Measurements from ENCODE around the gene ALOX5.

DNA sequence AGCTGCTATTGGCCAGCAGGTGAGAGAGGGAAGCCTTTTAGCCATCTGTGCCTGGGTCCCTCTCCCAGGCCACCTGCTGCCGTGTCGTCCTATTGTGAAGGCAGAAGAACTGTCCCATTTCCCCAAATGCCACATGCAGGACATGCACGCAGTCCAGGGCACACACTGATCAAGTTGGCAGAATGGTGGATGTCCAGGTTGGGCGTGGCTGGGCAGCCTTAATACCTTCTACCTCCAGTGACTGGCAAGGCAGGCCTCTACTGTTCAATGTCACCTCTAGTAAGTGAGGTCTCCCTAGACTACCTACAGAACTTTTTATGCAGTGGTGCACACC lies 37.6 kb downstream of the ALOX5 start:
- TF ChIP-seq, protein P1, sequence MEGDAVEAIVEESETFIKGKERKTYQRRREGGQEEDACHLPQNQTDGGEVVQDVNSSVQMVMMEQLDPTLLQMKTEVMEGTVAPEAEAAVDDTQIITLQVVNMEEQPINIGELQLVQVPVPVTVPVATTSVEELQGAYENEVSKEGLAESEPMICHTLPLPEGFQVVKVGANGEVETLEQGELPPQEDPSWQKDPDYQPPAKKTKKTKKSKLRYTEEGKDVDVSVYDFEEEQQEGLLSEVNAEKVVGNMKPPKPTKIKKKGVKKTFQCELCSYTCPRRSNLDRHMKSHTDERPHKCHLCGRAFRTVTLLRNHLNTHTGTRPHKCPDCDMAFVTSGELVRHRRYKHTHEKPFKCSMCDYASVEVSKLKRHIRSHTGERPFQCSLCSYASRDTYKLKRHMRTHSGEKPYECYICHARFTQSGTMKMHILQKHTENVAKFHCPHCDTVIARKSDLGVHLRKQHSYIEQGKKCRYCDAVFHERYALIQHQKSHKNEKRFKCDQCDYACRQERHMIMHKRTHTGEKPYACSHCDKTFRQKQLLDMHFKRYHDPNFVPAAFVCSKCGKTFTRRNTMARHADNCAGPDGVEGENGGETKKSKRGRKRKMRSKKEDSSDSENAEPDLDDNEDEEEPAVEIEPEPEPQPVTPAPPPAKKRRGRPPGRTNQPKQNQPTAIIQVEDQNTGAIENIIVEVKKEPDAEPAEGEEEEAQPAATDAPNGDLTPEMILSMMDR (conservative IDR thresholded peaks at IDR 0.05; ENCODE audit: low read depth in 2 of 2) = no peak
- TF ChIP-seq, protein P2, sequence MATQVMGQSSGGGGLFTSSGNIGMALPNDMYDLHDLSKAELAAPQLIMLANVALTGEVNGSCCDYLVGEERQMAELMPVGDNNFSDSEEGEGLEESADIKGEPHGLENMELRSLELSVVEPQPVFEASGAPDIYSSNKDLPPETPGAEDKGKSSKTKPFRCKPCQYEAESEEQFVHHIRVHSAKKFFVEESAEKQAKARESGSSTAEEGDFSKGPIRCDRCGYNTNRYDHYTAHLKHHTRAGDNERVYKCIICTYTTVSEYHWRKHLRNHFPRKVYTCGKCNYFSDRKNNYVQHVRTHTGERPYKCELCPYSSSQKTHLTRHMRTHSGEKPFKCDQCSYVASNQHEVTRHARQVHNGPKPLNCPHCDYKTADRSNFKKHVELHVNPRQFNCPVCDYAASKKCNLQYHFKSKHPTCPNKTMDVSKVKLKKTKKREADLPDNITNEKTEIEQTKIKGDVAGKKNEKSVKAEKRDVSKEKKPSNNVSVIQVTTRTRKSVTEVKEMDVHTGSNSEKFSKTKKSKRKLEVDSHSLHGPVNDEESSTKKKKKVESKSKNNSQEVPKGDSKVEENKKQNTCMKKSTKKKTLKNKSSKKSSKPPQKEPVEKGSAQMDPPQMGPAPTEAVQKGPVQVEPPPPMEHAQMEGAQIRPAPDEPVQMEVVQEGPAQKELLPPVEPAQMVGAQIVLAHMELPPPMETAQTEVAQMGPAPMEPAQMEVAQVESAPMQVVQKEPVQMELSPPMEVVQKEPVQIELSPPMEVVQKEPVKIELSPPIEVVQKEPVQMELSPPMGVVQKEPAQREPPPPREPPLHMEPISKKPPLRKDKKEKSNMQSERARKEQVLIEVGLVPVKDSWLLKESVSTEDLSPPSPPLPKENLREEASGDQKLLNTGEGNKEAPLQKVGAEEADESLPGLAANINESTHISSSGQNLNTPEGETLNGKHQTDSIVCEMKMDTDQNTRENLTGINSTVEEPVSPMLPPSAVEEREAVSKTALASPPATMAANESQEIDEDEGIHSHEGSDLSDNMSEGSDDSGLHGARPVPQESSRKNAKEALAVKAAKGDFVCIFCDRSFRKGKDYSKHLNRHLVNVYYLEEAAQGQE (IDR thresholded peaks at IDR 0.05; ENCODE audit: unreplicated experiment) = no peak
- TF ChIP-seq EZH2phosphoT487 (IDR thresholded peaks at IDR 0.05; ENCODE audit: unreplicated experiment) (no peak), EZH2 (IDR thresholded peaks at IDR 0.05; ENCODE audit: low read depth, unreplicated experiment) (no peak), POLR2AphosphoS5 (IDR thresholded peaks at IDR 0.05; ENCODE audit: low read depth) (no peak), STAT1 (IDR thresholded peaks at IDR 0.05; ENCODE audit: unreplicated experiment) (no peak), CREB1 (CRISPR knock-in tag; IDR thresholded peaks at IDR 0.05; ENCODE audit: low read depth) (no peak)

All from GM23338 (cell line).